ENCODE data around the gene MAML3. TPM values are rescaled to one million over a fixed set of nuclear protein-coding genes. Genes with fewer than 3 reads are reported as not detected.
A peak's percentile ranks its signal among the peaks of the same experiment; 100 is the strongest.

The MAML3 gene
- total RNA-seq, 4 donors from 2014 or later: 21.2 to 28.4 (median 22.1) TPM

- H3K4me3 ChIP-seq (ENCODE audit: low read depth, poor library complexity, severe bottlenecking): no peak overlapping the region
- intact Hi-C loops (cut with DNase I; ENCODE audit: low total_unique reads): no loop called here
- DNase-seq (ENCODE audit: low spot score in 2 of 2): no peak
- TF ChIP-seq POLR2A (IDR thresholded peaks at IDR 0.05): no peak
- no peak for TF ChIP-seq CTCF (IDR thresholded peaks at IDR 0.05)
- 68 to 69% methylated on average over 8 of the region's 8 CpGs for WGBS, 2 donors
Observed at GRCh38 chr4:139795527-139796314, 358.3 kb downstream of the MAML3 start.

DNA sequence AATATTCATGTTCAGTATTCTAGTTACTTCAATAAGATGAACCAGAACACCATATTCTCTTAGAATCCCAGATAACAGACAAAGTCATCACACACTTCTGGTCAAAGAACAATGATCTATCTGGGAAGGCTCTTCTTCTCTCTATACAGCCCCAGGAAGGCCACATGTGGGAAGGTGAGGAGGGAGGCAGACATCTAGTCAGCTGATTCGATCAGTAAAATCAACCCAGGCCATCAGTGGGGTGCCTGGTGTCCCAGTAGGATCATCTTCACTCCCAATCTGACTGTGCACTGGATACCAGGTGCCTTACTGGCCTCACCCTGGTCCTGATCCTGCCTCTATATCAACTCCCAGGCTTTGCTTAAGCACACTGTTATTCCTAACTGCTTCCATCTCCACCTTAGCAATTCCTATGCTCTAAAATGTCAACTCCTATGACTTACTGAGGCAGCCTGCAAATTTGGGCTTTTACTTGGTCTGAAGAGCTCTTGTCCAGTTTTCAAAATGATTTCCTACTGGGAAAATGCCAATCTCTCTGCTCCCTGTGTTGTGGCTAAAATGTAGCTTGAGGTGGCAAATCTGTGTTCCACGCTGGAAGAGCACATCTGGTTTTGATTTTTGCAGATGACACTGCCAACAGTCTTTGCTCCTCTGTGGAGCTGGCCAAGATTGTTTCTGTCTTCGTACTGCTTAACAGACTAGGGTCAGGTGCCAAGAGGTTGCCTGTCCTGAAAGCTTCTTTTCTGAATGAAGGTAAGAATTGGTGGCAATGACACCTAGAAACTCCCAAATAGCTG lies 359.6 kb downstream of the MAML3 start:
- no peak overlapping the region for H3K4me3 ChIP-seq (ENCODE audit: low read depth, poor library complexity, severe bottlenecking)
- intact Hi-C loops (cut with DNase I; ENCODE audit: low total_unique reads): no loop called here
- TF ChIP-seq CTCF (IDR thresholded peaks at IDR 0.05) (no peak), POLR2A (IDR thresholded peaks at IDR 0.05) (no peak)
- 51 to 58% methylated on average over 3 of the region's 3 CpGs for WGBS, 2 donors
- DNase-seq (ENCODE audit: low spot score in 2 of 2): peak in 1 of 2 donors; percentile 24

DNA sequence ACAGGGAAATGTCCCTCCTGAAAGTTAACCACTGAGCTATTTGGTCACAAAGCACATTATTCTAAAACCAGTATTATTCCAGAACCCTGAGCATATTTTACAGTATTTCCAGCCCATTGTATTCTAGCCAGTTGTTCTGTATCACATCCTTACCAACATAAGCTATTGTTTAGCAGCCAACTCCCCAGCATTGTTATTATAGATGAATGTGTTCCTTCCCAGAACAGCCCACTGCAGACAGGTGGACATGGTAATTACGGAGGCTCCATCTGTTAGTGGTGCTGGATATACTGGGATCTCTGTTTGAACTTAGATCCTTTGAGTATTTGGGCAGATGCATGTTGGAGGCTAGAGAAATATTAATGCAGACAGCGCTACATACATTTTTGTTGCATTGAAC lies 362.3 kb downstream of the MAML3 start:
- TF ChIP-seq POLR2A (IDR thresholded peaks at IDR 0.05) (no peak), CTCF (IDR thresholded peaks at IDR 0.05) (no peak)
- intact Hi-C loops (cut with DNase I; ENCODE audit: low total_unique reads): no loop called here
- no peak overlapping the region for H3K4me3 ChIP-seq (ENCODE audit: low read depth, poor library complexity, severe bottlenecking)
- 88 to 93% methylated on average over 2 of the region's 2 CpGs for WGBS, 2 donors
- DNase-seq (ENCODE audit: low spot score in 2 of 2): no peak

GRCh38 chr4:139790291-139790690 lies 363.7 kb downstream of the MAML3 start:
- DNase-seq (ENCODE audit: low spot score in 2 of 2): no peak
- TF ChIP-seq POLR2A (IDR thresholded peaks at IDR 0.05) (no peak), CTCF (IDR thresholded peaks at IDR 0.05) (no peak)
- intact Hi-C loops (cut with DNase I; ENCODE audit: low total_unique reads): no loop called here
- WGBS, 2 donors: 99% methylated on average over 4 of the region's 4 CpGs
- H3K4me3 ChIP-seq (ENCODE audit: low read depth, poor library complexity, severe bottlenecking): no peak overlapping the region

DNA sequence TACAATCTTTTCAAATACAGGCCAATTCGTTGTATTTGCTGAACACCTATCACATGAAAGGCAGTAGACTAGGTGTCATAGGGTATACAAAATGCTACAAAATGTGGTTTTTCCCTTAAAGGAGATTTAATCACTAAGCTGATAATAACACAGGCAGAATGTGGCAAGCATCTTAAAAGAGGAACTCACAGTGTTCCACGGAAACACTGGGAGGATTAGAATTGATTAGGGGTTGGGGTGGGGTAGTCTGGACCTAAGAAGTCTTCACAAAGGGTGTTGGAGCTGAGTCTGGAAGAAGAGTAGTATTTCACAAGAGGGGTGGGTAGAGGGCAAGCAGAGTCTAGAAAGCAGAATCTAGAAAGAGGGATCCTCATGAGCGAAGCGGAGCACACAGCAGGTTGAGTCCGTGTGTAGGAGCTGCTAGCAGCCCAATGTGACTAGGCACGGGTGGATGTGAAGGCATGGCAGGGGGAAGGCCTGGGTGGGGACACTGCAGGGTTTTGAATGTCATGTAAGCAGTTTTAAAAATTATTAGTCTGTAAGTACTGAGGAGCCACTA lies 364.8 kb downstream of the MAML3 start:
- intact Hi-C loops (cut with DNase I; ENCODE audit: low total_unique reads): no loop called here
- 89 to 94% methylated on average over 6 of the region's 6 CpGs for WGBS, 2 donors
- no peak for DNase-seq (ENCODE audit: low spot score in 2 of 2)
- no peak overlapping the region for H3K4me3 ChIP-seq (ENCODE audit: low read depth, poor library complexity, severe bottlenecking)
- TF ChIP-seq CTCF (IDR thresholded peaks at IDR 0.05) (no peak), POLR2A (IDR thresholded peaks at IDR 0.05) (no peak)

All from lower leg skin (tissue), 4 donors.